Panc1 (cell line): ENCODE data around the gene SLC6A15.

Experiments used
- SIN3A ChIP-seq: IDR thresholded peaks from 2 replicates; pipeline ENCODE4 v1.6.1; 2012; ENCODE audit warnings: low read depth, mild to moderate bottlenecking, low read length, moderate library complexity, borderline replicate concordance; ENCODE audit not compliant: insufficient read depth
- TF ChIP-seq, protein P1 (sequence below): fragments of 450-650 bp; IDR thresholded peaks from 2 replicates; pipeline ENCODE4 v1.5.1; 2017; ENCODE audit warnings: mild to moderate bottlenecking

DNA sequence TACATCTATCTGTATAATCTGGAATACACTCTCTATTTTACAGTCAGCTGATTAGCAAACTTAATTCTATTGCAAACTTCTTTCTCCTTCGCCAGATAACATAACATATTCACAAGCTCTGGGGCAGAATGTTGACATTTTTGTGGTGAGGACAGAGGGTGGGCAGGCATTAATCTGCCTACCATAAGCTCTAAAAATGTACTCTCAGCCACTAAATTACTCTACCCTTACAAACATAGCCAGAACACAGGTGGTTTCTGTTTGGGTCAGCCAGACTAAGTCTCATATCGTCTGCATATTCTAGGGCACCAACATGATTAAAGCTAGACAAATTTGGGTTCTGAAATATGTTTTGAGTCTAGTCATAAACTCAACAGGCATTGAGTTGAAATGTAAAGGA is 90.1 kb downstream of the SLC6A15 start:
- TF ChIP-seq, protein P1, sequence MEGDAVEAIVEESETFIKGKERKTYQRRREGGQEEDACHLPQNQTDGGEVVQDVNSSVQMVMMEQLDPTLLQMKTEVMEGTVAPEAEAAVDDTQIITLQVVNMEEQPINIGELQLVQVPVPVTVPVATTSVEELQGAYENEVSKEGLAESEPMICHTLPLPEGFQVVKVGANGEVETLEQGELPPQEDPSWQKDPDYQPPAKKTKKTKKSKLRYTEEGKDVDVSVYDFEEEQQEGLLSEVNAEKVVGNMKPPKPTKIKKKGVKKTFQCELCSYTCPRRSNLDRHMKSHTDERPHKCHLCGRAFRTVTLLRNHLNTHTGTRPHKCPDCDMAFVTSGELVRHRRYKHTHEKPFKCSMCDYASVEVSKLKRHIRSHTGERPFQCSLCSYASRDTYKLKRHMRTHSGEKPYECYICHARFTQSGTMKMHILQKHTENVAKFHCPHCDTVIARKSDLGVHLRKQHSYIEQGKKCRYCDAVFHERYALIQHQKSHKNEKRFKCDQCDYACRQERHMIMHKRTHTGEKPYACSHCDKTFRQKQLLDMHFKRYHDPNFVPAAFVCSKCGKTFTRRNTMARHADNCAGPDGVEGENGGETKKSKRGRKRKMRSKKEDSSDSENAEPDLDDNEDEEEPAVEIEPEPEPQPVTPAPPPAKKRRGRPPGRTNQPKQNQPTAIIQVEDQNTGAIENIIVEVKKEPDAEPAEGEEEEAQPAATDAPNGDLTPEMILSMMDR: no peak
- no peak for TF ChIP-seq SIN3A
